SU-DHL-6 (cell line): ENCODE results near the gene SETD5.
A peak's percentile ranks its signal among the peaks of the same experiment; 100 is the strongest.

Source experiments
- H2AFZ ChIP-seq: fragments of 200-600 bp; sonication (generic); 2 replicates; pipeline ENCODE4 v1.6.1; 2014; ENCODE audit warnings: low read depth, mild to moderate bottlenecking, moderate library complexity, mixed read lengths, antibody characterized with exemption, low read length; ENCODE audit not compliant: severe bottlenecking
- H3F3A ChIP-seq: fragments of 200-600 bp; shearing (Covaris generic); 2 replicates; pipeline ENCODE4 v1.6.0; 2016; ENCODE audit warnings: antibody characterized with exemption, mild to moderate bottlenecking; ENCODE audit not compliant: insufficient read depth
- H3K27ac ChIP-seq: fragments of 200-600 bp; sonication (generic); 2 replicates; pipeline ENCODE4 v1.5.1; 2016; ENCODE audit warnings: low read depth, mild to moderate bottlenecking, low read length, moderate library complexity, mixed read lengths
- H3K27me3 ChIP-seq: fragments of 200-600 bp; sonication (generic), shearing (Covaris generic); 2 replicates; pipeline ENCODE4 v1.6.0; 2014; ENCODE audit warnings: mild to moderate bottlenecking, low read length
- H3K36me3 ChIP-seq: fragments of 200-600 bp; sonication (generic); 2 replicates; pipeline ENCODE4 v1.6.1; 2014; ENCODE audit warnings: mild to moderate bottlenecking, low read length, mixed read lengths
- H3K4me2 ChIP-seq: fragments of 300-600, 200-600 bp; shearing (Covaris generic), sonication (generic); 2 replicates; pipeline ENCODE4 v1.6.0; 2014; ENCODE audit warnings: low read length, low read depth, mild to moderate bottlenecking; ENCODE audit not compliant: poor library complexity, severe bottlenecking
- H3K4me3 ChIP-seq: fragments of 200-600 bp; sonication (generic); 2 replicates; pipeline ENCODE4 v1.5.1; 2014; ENCODE audit warnings: antibody characterized with exemption, low read length, mild to moderate bottlenecking, mixed read lengths; ENCODE audit not compliant: insufficient read depth, poor library complexity, severe bottlenecking
- H3K79me2 ChIP-seq: fragments of 200-600 bp; sonication (generic); 2 replicates; pipeline ENCODE4 v1.6.1; 2014; ENCODE audit warnings: mild to moderate bottlenecking, low read length, moderate library complexity; ENCODE audit not compliant: insufficient read depth
- H3K9ac ChIP-seq: fragments of 200-600 bp; sonication (generic); 2 replicates; pipeline ENCODE4 v1.7.0; 2014; ENCODE audit warnings: mild to moderate bottlenecking, low read length
- H3K9me2 ChIP-seq: fragments of 200-600 bp; sonication (generic); replicated peaks from 2 replicates; pipeline ENCODE4 v1.6.1; 2014; ENCODE audit warnings: low read length; ENCODE audit not compliant: insufficient read depth
- H3K9me3 ChIP-seq: fragments of 200-600 bp; sonication (generic); 2 replicates; pipeline ENCODE4 v1.6.1; 2014; ENCODE audit warnings: low read length, mixed read lengths; ENCODE audit not compliant: insufficient read depth
- H4K20me1 ChIP-seq: fragments of 200-600 bp; sonication (generic); 2 replicates; pipeline ENCODE4 v1.6.1; 2014; ENCODE audit warnings: low read depth, mild to moderate bottlenecking, antibody characterized with exemption, low read length, moderate library complexity, mixed read lengths
- EZH2phosphoT487 ChIP-seq: fragments of 200-600 bp; sonication (generic), shearing (Covaris generic); conservative IDR thresholded peaks from 2 replicates; pipeline ENCODE4 v1.6.1; 2018; ENCODE audit warnings: mild to moderate bottlenecking, antibody characterized with exemption, low read length, moderate library complexity, mixed read lengths
- TF ChIP-seq, protein P1 (sequence below): fragments of 200-600 bp; sonication (generic); IDR thresholded peaks from one replicate; pipeline ENCODE4 v1.5.1; 2017; ENCODE audit warnings: antibody characterized with exemption, mild to moderate bottlenecking, low read length, moderate library complexity; ENCODE audit not compliant: insufficient read depth, poor library complexity, severe bottlenecking

Gene SETD5

DNA sequence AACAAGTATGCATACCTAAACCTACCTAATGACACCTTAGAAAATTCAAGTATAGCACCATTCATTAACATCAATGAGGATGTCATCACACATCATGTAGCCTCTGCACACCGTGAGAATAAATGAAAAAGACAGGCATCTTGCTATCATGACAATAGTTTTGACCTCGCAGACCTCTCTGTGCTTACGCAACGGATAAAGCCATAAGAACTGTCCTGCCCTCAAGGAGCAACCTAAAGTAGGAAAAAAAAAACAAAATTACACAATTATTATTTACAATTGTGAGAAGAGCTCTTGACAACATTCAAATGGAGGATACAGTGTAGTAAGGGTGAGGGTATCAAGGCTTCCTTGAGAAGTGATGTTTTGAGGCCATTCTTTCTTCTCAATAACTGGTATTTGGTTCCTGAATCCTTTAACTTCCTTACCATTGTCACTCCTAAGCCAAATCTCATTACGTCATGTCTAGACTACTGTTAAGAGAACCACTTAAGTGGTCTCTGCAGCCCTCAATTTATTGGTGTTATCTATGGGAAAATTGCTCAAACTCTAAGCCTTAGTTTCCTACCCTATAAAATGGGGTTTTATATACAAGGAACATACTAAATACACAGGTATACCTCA, 7.0 kb upstream of the SETD5 start:
- H3F3A ChIP-seq: peaks cover 62% of the 10 kb centered on the region
- H3K9me2 ChIP-seq: no peaks in the 10 kb centered on the region
- no peaks in the 10 kb centered on the region for H3K27me3 ChIP-seq
- H3K27ac ChIP-seq: no peak overlapping the region
- H3K4me2 ChIP-seq: no peak overlapping the region
- H3K9me3 ChIP-seq: no peaks in the 10 kb centered on the region
- no peak overlapping the region for H2AFZ ChIP-seq
- H4K20me1 ChIP-seq: peaks cover 53% of the 10 kb centered on the region
- H3K79me2 ChIP-seq: peaks cover 57% of the 10 kb centered on the region
- H3K9ac ChIP-seq: no peak overlapping the region
- TF ChIP-seq, protein P1, sequence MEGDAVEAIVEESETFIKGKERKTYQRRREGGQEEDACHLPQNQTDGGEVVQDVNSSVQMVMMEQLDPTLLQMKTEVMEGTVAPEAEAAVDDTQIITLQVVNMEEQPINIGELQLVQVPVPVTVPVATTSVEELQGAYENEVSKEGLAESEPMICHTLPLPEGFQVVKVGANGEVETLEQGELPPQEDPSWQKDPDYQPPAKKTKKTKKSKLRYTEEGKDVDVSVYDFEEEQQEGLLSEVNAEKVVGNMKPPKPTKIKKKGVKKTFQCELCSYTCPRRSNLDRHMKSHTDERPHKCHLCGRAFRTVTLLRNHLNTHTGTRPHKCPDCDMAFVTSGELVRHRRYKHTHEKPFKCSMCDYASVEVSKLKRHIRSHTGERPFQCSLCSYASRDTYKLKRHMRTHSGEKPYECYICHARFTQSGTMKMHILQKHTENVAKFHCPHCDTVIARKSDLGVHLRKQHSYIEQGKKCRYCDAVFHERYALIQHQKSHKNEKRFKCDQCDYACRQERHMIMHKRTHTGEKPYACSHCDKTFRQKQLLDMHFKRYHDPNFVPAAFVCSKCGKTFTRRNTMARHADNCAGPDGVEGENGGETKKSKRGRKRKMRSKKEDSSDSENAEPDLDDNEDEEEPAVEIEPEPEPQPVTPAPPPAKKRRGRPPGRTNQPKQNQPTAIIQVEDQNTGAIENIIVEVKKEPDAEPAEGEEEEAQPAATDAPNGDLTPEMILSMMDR: no peak
- no peak for TF ChIP-seq EZH2phosphoT487
- H3K4me3 ChIP-seq: no peak overlapping the region
- peaks cover 88% of the 10 kb centered on the region for H3K36me3 ChIP-seq

- Histone ChIP-seq H3F3A (peaks cover 53% of the 10 kb centered on the region), H3K9me2 (no peaks in the 10 kb centered on the region), H3K36me3 (peaks cover 74% of the 10 kb centered on the region), H3K27me3 (no peaks in the 10 kb centered on the region), H3K79me2 (peaks cover 70% of the 10 kb centered on the region), H2AFZ (no peak overlapping the region), H3K9ac (no peak overlapping the region), H3K27ac (no peak overlapping the region), H3K9me3 (no peaks in the 10 kb centered on the region), H4K20me1 (peaks cover 59% of the 10 kb centered on the region), H3K4me2 (no peak overlapping the region), H3K4me3 (no peak overlapping the region)
- TF ChIP-seq, protein P1: no peak
- no peak for TF ChIP-seq EZH2phosphoT487
These were observed 5.4 kb upstream of the SETD5 start for GRCh38 chr3:9392041-9392440.

DNA sequence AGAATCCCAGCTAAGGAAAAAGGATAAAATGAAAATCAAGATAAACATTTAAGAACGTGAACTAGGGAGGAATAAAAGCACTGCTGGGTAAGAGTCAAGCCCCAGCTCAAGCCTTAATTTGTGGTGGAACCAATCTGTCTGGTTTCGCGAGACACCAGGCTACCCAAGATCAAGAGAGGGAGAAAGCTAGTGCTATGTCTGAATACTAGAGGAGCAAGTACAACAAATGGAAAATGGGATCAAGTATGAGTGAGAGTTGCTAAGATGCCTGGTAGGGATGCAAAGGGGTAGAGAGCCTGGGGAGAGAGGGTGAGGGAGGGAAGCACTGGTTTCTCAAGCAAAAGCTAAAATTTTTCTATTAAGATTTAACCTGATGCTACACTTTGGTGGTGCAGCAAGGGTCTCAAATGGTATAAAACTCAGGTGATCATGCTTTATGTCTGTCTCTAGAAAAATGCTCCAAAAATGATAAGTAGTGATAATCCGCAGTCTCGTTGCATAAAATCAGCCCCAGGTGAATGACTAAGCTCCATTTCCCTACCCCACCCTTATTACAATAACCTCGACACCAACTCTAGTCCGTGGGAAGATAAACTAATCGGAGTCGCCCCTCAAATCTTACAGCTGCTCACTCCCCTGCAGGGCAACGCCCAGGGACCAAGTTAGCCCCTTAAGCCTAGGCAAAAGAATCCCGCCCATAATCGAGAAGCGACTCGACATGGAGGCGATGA, 1.7 kb upstream of the SETD5 start:
- no peaks in the 10 kb centered on the region for H3K27me3 ChIP-seq
- peak overlapping the region; percentile 73 for H3K4me2 ChIP-seq
- no peaks in the 10 kb centered on the region for H3K9me3 ChIP-seq
- H3K79me2 ChIP-seq: peaks cover 91% of the 10 kb centered on the region
- peak overlapping the region; percentile 77 for H3K9ac ChIP-seq
- H3K9me2 ChIP-seq: no peaks in the 10 kb centered on the region
- peak overlapping the region; percentile 87 for H3K27ac ChIP-seq
- peaks cover 65% of the 10 kb centered on the region for H4K20me1 ChIP-seq
- H3F3A ChIP-seq: peaks cover 18% of the 10 kb centered on the region
- peaks cover 39% of the 10 kb centered on the region for H3K36me3 ChIP-seq
- TF ChIP-seq, protein P1: no peak
- no peak for TF ChIP-seq EZH2phosphoT487
- no peak overlapping the region for H2AFZ ChIP-seq
- peak overlapping the region; percentile 65 for H3K4me3 ChIP-seq
